Stimulated activated naive B cell treated with anti-CD40 and anti-IgM and Interleukin-4, amounts not matched to agents 10 μg/mL and 1 μg/mL and 100 μg/mL, for 72 hours (primary cell): ENCODE data around the gene RADIL.
A peak's percentile ranks its signal among the peaks of the same experiment; 100 is the strongest.
"Not testable (repeated sequence)": the region's sequence is repeated elsewhere in the genome, so short reads cannot be mapped to it uniquely, and the experiment has no call there.

Experiments
- ATAC-seq, 2 donors: fragments of 150-1000 bp; cut with Tn5 transposase; replicated peaks; 2 replicates each; pipeline ENCODE4 v1.10.0; 2021; ENCODE audit warnings: moderate library complexity in 1 of 2
- DNase-seq: peaks from one replicate; pipeline ENCODE4 v3.0.0; 2021
- H3K27ac Mint-ChIP-seq: one replicate; pipeline ENCODE4 v1.8.0; 2022; ENCODE audit warnings: mild to moderate bottlenecking, mixed read lengths
- H3K27me3 Mint-ChIP-seq, 2 donors: one replicate each; pipeline ENCODE4 v1.8.0; 2022; ENCODE audit warnings: mixed read lengths in 2 of 2
- H3K36me3 Mint-ChIP-seq, 2 donors: one replicate each; pipeline ENCODE4 v1.8.0; 2022; ENCODE audit warnings: mixed read lengths in 2 of 2, mild to moderate bottlenecking in 1 of 2
- H3K4me1 Mint-ChIP-seq, 2 donors: one replicate each; pipeline ENCODE4 v1.8.0; 2022; ENCODE audit warnings: mixed read lengths in 2 of 2, mild to moderate bottlenecking in 1 of 2
- H3K4me3 Mint-ChIP-seq, 2 donors: one replicate each; pipeline ENCODE4 v1.8.0; 2022; ENCODE audit warnings: mild to moderate bottlenecking in 2 of 2, mixed read lengths in 2 of 2, moderate library complexity in 1 of 2
- H3K9me3 Mint-ChIP-seq, 2 donors: one replicate each; pipeline ENCODE4 v1.8.0; 2022; ENCODE audit warnings: mixed read lengths in 2 of 2, mild to moderate bottlenecking in 1 of 2

Gene RADIL

GRCh38 chr7:4807598-4808016, 75.9 kb downstream of the RADIL start:
- Mint-ChIP-seq H3K27me3 (peaks cover 15 to 39% of the 10 kb centered on the region in 2 donors), H3K36me3 (peaks cover 0 to under 1% of the 10 kb centered on the region in 2 donors), H3K4me1 (peaks cover 7 to 21% of the 10 kb centered on the region in 2 donors), H3K9me3 (peaks cover 0 to 2% of the 10 kb centered on the region in 2 donors), H3K4me3 (no peak overlapping the region), H3K27ac (no peak overlapping the region)
- ATAC-seq (no peak), DNase-seq (no peak)

GRCh38 chr7:4806983-4807597, 76.4 kb downstream of the RADIL start:
- DNase-seq (no peak), ATAC-seq (peak in 1 of 2 donors; percentile 33)
- Mint-ChIP-seq H3K36me3 (no peaks in the 10 kb centered on the region), H3K27ac (no peak overlapping the region), H3K4me1 (peaks cover 7 to 21% of the 10 kb centered on the region in 2 donors), H3K4me3 (no peak overlapping the region), H3K27me3 (peaks cover 13 to 36% of the 10 kb centered on the region in 2 donors), H3K9me3 (no peaks in the 10 kb centered on the region)

GRCh38 chr7:4805984-4806300, 77.6 kb downstream of the RADIL start:
- no peaks in the 10 kb centered on the region for H3K9me3 Mint-ChIP-seq
- no peak overlapping the region for H3K27ac Mint-ChIP-seq
- DNase-seq (no peak), ATAC-seq (no peak)
- peaks cover 11 to 21% of the 10 kb centered on the region in 2 donors for H3K4me1 Mint-ChIP-seq
- H3K27me3 Mint-ChIP-seq = peaks cover 13 to 35% of the 10 kb centered on the region in 2 donors
- no peak overlapping the region for H3K4me3 Mint-ChIP-seq
- H3K36me3 Mint-ChIP-seq = no peaks in the 10 kb centered on the region

- H3K4me1 Mint-ChIP-seq = peaks cover 12 to 18% of the 10 kb centered on the region in 2 donors
- ATAC-seq = no peak
- H3K4me3 Mint-ChIP-seq = no peak overlapping the region
- H3K36me3 Mint-ChIP-seq = no peaks in the 10 kb centered on the region
- peaks cover 13 to 30% of the 10 kb centered on the region in 2 donors for H3K27me3 Mint-ChIP-seq
- no peak overlapping the region for H3K27ac Mint-ChIP-seq
- H3K9me3 Mint-ChIP-seq = no peaks in the 10 kb centered on the region
- no peak for DNase-seq
These were observed 78.2 kb downstream of the RADIL start for GRCh38 chr7:4805110-4805983.

GRCh38 chr7:4803397-4804241, 79.9 kb downstream of the RADIL start:
- DNase-seq (no peak), ATAC-seq (no peak)
- Mint-ChIP-seq H3K4me3 (no peak overlapping the region), H3K9me3 (no peaks in the 10 kb centered on the region), H3K4me1 (peaks cover 5 to 9% of the 10 kb centered on the region in 2 donors), H3K27ac (no peak overlapping the region), H3K36me3 (no peaks in the 10 kb centered on the region), H3K27me3 (peaks cover 8 to 20% of the 10 kb centered on the region in 2 donors)

- not testable (repeated sequence) for ATAC-seq, H3K4me3 Mint-ChIP-seq, DNase-seq, H3K27ac Mint-ChIP-seq, H3K36me3 Mint-ChIP-seq, H3K4me1 Mint-ChIP-seq, H3K9me3 Mint-ChIP-seq
- peaks cover 0 to 11% of the 10 kb centered on the region in 2 donors for H3K27me3 Mint-ChIP-seq
These were observed 80.9 kb downstream of the RADIL start for GRCh38 chr7:4802577-4802976.

GRCh38 chr7:4801839-4802231, 81.7 kb downstream of the RADIL start:
- ATAC-seq (no peak), DNase-seq (no peak)
- H3K36me3 Mint-ChIP-seq = no peaks in the 10 kb centered on the region
- H3K4me3 Mint-ChIP-seq = no peak overlapping the region
- H3K4me1 Mint-ChIP-seq = peaks cover 5% of the 10 kb centered on the region in 2 donors
- H3K9me3 Mint-ChIP-seq = no peaks in the 10 kb centered on the region
- no peak overlapping the region for H3K27ac Mint-ChIP-seq
- H3K27me3 Mint-ChIP-seq = peaks cover 0 to 5% of the 10 kb centered on the region in 2 donors

GRCh38 chr7:4800926-4801838, 82.3 kb downstream of the RADIL start:
- H3K27me3 Mint-ChIP-seq = no peaks in the 10 kb centered on the region
- H3K36me3 Mint-ChIP-seq = no peaks in the 10 kb centered on the region
- H3K9me3 Mint-ChIP-seq = no peaks in the 10 kb centered on the region
- no peak overlapping the region for H3K27ac Mint-ChIP-seq
- no peak overlapping the region for H3K4me3 Mint-ChIP-seq
- ATAC-seq (no peak), DNase-seq (no peak)
- peaks cover 5% of the 10 kb centered on the region in 2 donors for H3K4me1 Mint-ChIP-seq

GRCh38 chr7:4800487-4800886, 83.0 kb downstream of the RADIL start:
- DNase-seq = no peak
- Mint-ChIP-seq H3K4me3 (no peak overlapping the region), H3K27me3 (no peaks in the 10 kb centered on the region), H3K9me3 (no peaks in the 10 kb centered on the region), H3K36me3 (peaks cover 0 to 2% of the 10 kb centered on the region in 2 donors), H3K27ac (no peak overlapping the region), H3K4me1 (peaks cover 5% of the 10 kb centered on the region in 2 donors)
- no peak for ATAC-seq

- ATAC-seq = no peak
- peaks cover 5% of the 10 kb centered on the region in 2 donors for H3K4me1 Mint-ChIP-seq
- no peak for DNase-seq
- no peak overlapping the region for H3K27ac Mint-ChIP-seq
- H3K4me3 Mint-ChIP-seq = no peak overlapping the region
- H3K36me3 Mint-ChIP-seq = peaks cover 1 to 3% of the 10 kb centered on the region in 2 donors
- no peaks in the 10 kb centered on the region for H3K9me3 Mint-ChIP-seq
- no peaks in the 10 kb centered on the region for H3K27me3 Mint-ChIP-seq
These were observed 83.8 kb downstream of the RADIL start for GRCh38 chr7:4799508-4800268.

- Mint-ChIP-seq H3K4me1 (peaks cover 7 to 10% of the 10 kb centered on the region in 2 donors), H3K9me3 (no peaks in the 10 kb centered on the region), H3K36me3 (peaks cover 10 to 12% of the 10 kb centered on the region in 2 donors), H3K27ac (no peak overlapping the region), H3K4me3 (no peak overlapping the region), H3K27me3 (no peaks in the 10 kb centered on the region)
- no peak for DNase-seq
- ATAC-seq = no peak
These were observed 84.7 kb downstream of the RADIL start for GRCh38 chr7:4798706-4799235.

GRCh38 chr7:4797858-4798705, 85.4 kb downstream of the RADIL start:
- Mint-ChIP-seq H3K27ac (no peak overlapping the region), H3K9me3 (no peaks in the 10 kb centered on the region), H3K36me3 (peaks cover 13 to 14% of the 10 kb centered on the region in 2 donors), H3K4me3 (no peak overlapping the region), H3K4me1 (peaks cover 7 to 10% of the 10 kb centered on the region in 2 donors), H3K27me3 (no peaks in the 10 kb centered on the region)
- ATAC-seq (peak; percentile 80 to 83), DNase-seq (peak; percentile 49)
